ENCODE results near the gene MED29. TPM values are rescaled to one million over a fixed set of nuclear protein-coding genes. Genes with fewer than 3 reads are reported as not detected.

MED29 gene
- polyA plus RNA-seq, 2 of the 4 experiments (the other 2 are of a cell fraction), result 47.7 to 57.5 TPM

GRCh38 chr19:39446365-39447084 is 55.3 kb downstream of the MED29 start:
- Histone ChIP-seq H3K4me2 (peak overlapping the region; percentile 76), H3K27ac (peak overlapping the region; percentile 86 to 90), H3K4me1 (peaks cover 26% of the 10 kb centered on the region; the same call in 2 of the 3 replicates), H3K4me3 (peak overlapping the region; percentile 80), H3K9me3 (no peaks in the 10 kb centered on the region)
- 86% methylated on average over 16 of the region's 16 CpGs for WGBS (ENCODE audit: missing lambda C conversion rate)
- DNase-seq (ENCODE audit: low read depth in 1 of 2, low spot score in 1 of 2) (no peak), FAIRE-seq (no peak), ATAC-seq (no peak)
- POLR2A ChIA-PET, result interaction anchor here (1.2 to 1.6 kb wide), 2 partner anchors 11 to 68 kb away, joined by 4 to 8 read pairs; partner anchors contain the start of gene RPS16
- CTCF ChIA-PET, result interaction anchor here (0.6 to 14.2 kb wide), 12 partner anchors 11 to 225 kb away, joined by 3 to 279 read pairs (median 6); partner anchors contain the start of genes EID2, EID2B and RPS16
- TF ChIP-seq CHD2 (IDR thresholded peaks at IDR 0.05; ENCODE audit: low read length, partially characterized antibody), result no peak
- no peak for TF ChIP-seq HDAC2 (IDR thresholded peaks at IDR 0.05)
- TF ChIP-seq REST (IDR thresholded peaks at IDR 0.05), result no peak
- no peak for TF ChIP-seq RCOR1 (IDR thresholded peaks at IDR 0.05; ENCODE audit: low read depth, low read length)
- TF ChIP-seq CHD4 (IDR thresholded peaks at IDR 0.05; ENCODE audit: borderline replicate concordance), result no peak
- TF ChIP-seq FOSL2 (IDR thresholded peaks at IDR 0.05), result no peak
- TF ChIP-seq FOSL2 (CRISPR knock-in tag; IDR thresholded peaks at IDR 0.05), result no peak
- TF ChIP-seq KDM1A (IDR thresholded peaks at IDR 0.05; ENCODE audit: low read depth), result no peak
- TF ChIP-seq HOXB5 (CRISPR knock-in tag; IDR thresholded peaks at IDR 0.05), result no peak
- no peak for TF ChIP-seq EHF (CRISPR knock-in tag; IDR thresholded peaks at IDR 0.05)
- no peak for TF ChIP-seq MAFK (IDR thresholded peaks at IDR 0.05; ENCODE audit: partially characterized antibody)
- TF ChIP-seq HOXB13 (CRISPR knock-in tag; IDR thresholded peaks at IDR 0.05; ENCODE audit: low read depth), result no peak
- no peak for TF ChIP-seq HES2 (IDR thresholded peaks at IDR 0.05)
- TF ChIP-seq EP300 (IDR thresholded peaks at IDR 0.05), result no peak
- no peak for TF ChIP-seq PHF8 (IDR thresholded peaks at IDR 0.05; ENCODE audit: borderline replicate concordance, low read depth)
- TF ChIP-seq ZSCAN20 (CRISPR knock-in tag; IDR thresholded peaks at IDR 0.05), result no peak
- TF ChIP-seq HMGXB4 (CRISPR knock-in tag; IDR thresholded peaks at IDR 0.05; ENCODE audit: borderline replicate concordance), result no peak
- no peak for TF ChIP-seq E2F6 (IDR thresholded peaks at IDR 0.05; ENCODE audit: borderline replicate concordance, low read depth)
- TF ChIP-seq FOSB (CRISPR knock-in tag; IDR thresholded peaks at IDR 0.05), result no peak
- no peak for TF ChIP-seq JUNB (IDR thresholded peaks at IDR 0.05)
- no peak for TF ChIP-seq MAX (IDR thresholded peaks at IDR 0.05)
